PC-3 (cell line): Measurements from ENCODE around the gene SORBS2.

Experiments used
- EZH2phosphoT487 ChIP-seq: fragments of 300-600 bp; sonication (generic); IDR thresholded peaks from 2 replicates; pipeline ENCODE4 v1.6.1; 2018; ENCODE audit warnings: mild to moderate bottlenecking, antibody characterized with exemption, low read length, borderline replicate concordance
- TF ChIP-seq, protein P1 (sequence below): fragments of 300-600 bp; sonication (generic); conservative IDR thresholded peaks from 2 replicates; pipeline ENCODE4 v1.5.1; 2017; ENCODE audit warnings: antibody characterized with exemption, low read depth, mild to moderate bottlenecking, low read length

- TF ChIP-seq, protein P1, sequence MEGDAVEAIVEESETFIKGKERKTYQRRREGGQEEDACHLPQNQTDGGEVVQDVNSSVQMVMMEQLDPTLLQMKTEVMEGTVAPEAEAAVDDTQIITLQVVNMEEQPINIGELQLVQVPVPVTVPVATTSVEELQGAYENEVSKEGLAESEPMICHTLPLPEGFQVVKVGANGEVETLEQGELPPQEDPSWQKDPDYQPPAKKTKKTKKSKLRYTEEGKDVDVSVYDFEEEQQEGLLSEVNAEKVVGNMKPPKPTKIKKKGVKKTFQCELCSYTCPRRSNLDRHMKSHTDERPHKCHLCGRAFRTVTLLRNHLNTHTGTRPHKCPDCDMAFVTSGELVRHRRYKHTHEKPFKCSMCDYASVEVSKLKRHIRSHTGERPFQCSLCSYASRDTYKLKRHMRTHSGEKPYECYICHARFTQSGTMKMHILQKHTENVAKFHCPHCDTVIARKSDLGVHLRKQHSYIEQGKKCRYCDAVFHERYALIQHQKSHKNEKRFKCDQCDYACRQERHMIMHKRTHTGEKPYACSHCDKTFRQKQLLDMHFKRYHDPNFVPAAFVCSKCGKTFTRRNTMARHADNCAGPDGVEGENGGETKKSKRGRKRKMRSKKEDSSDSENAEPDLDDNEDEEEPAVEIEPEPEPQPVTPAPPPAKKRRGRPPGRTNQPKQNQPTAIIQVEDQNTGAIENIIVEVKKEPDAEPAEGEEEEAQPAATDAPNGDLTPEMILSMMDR, result no peak
- no peak for TF ChIP-seq EZH2phosphoT487
Measured at GRCh38 chr4:185754961-185755360, 57.0 kb downstream of the SORBS2 start.
